ENCODE results near the gene PHACTR4.
A peak's percentile ranks its signal among the peaks of the same experiment; 100 is the strongest.
"Not testable (repeated sequence)": the region's sequence is repeated elsewhere in the genome, so short reads cannot be mapped to it uniquely, and the experiment has no call there.

PHACTR4 gene

GRCh38 chr1:28380394-28380793 lies 10.9 kb downstream of the PHACTR4 start (continued):
- TF ChIP-seq, protein P1, sequence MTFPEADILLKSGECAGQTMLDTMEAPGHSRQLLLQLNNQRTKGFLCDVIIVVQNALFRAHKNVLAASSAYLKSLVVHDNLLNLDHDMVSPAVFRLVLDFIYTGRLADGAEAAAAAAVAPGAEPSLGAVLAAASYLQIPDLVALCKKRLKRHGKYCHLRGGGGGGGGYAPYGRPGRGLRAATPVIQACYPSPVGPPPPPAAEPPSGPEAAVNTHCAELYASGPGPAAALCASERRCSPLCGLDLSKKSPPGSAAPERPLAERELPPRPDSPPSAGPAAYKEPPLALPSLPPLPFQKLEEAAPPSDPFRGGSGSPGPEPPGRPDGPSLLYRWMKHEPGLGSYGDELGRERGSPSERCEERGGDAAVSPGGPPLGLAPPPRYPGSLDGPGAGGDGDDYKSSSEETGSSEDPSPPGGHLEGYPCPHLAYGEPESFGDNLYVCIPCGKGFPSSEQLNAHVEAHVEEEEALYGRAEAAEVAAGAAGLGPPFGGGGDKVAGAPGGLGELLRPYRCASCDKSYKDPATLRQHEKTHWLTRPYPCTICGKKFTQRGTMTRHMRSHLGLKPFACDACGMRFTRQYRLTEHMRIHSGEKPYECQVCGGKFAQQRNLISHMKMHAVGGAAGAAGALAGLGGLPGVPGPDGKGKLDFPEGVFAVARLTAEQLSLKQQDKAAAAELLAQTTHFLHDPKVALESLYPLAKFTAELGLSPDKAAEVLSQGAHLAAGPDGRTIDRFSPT (tag by site-specific recombination; IDR thresholded peaks at IDR 0.05) = no peak
- TF ChIP-seq ZNF274 (IDR thresholded peaks at IDR 0.05; ENCODE audit: low read length) (no peak), ZNF274 (tag by site-specific recombination; IDR thresholded peaks at IDR 0.05; ENCODE audit: borderline replicate concordance) (no peak)

DNA sequence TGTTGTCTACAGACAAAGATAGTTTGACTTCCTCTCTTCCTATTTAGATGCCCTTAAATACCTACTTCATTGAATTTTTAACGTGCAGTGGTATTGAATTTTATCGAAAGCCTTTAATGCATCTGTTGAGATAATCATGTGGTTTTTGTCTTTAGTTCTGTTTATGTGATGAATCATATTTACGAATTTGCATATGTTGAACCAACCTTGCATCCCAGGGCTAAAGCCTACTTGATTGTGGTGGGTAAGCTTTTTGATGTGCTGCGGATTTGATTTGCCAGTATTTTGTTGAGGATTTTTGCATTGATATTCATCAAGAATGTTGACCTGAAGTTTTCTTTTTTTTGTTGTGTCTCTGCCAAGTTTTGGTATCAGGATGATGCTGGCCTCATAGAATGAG lies 14.2 kb downstream of the PHACTR4 start:
- H3K4me1 ChIP-seq (ENCODE audit: control insufficient read depth, insufficient read depth, low read length); H3K27ac ChIP-seq (ENCODE audit: extremely low read depth, low read depth, low read length); H3K4me3 ChIP-seq (ENCODE audit: low read depth, low read length); POLR2A ChIA-PET; H3K36me3 ChIP-seq (ENCODE audit: control insufficient read depth in 2 of 2, insufficient read depth in 1 of 2, low read length in 2 of 2); H3K9me3 ChIP-seq (ENCODE audit: control insufficient read depth, insufficient read depth, low read depth, low read length): not testable (repeated sequence)
- peak; percentile 46 for TF ChIP-seq SETDB1 (IDR thresholded peaks at IDR 0.05; ENCODE audit: insufficient read length, low read length)
- CTCF ChIA-PET = interaction anchor here (0.6 to 2.0 kb wide), 3 partner anchors 12 to 1182 kb away, joined by 3 to 13 read pairs (median 4); no protein-coding TSS in a partner anchor

DNA sequence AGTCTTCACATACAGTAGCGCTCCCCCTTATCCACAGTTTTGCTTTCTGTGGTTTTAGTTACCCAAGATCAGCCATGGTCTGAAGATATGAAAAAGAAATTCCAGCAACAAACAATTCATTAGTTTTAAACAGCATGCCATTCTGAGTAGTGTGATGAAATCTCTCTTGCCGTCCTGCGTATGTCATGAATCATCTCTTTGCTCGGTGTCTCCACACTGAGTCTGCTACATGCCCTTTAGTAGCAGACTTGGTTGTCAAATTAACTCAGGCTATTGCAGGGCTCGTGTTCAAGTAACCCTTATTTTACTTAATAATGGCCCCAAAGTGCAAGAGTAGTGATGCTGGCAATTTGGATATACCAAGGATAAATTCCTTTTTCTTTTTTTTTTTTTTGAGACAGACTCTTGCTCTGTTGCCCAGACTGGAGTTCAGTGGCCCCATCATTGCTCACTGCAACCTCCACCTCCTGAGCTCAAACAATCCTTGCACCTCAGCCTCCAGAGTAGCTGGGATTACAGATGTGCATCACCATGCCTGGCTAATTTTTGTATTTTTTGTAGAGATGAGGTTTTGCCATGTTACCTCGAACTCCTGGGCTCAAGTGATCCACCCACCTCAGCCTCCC lies 22.6 kb downstream of the PHACTR4 start:
- TF ChIP-seq, protein P2, sequence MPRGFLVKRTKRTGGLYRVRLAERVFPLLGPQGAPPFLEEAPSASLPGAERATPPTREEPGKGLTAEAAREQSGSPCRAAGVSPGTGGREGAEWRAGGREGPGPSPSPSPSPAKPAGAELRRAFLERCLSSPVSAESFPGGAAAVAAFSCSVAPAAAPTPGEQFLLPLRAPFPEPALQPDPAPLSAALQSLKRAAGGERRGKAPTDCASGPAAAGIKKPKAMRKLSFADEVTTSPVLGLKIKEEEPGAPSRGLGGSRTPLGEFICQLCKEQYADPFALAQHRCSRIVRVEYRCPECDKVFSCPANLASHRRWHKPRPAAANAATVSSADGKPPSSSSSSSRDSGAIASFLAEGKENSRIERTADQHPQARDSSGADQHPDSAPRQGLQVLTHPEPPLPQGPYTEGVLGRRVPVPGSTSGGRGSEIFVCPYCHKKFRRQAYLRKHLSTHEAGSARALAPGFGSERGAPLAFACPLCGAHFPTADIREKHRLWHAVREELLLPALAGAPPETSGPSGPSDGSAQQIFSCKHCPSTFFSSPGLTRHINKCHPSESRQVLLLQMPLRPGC (tag by site-specific recombination; IDR thresholded peaks at IDR 0.05) = 0 out of 2 replicates have a peak, but pooled peaks have one; percentile 38
- no peak for TF ChIP-seq MYNN (tag by site-specific recombination; IDR thresholded peaks at IDR 0.05; ENCODE audit: borderline replicate concordance)
- TF ChIP-seq SP7 (tag by site-specific recombination; IDR thresholded peaks at IDR 0.05) = peak; percentile 48; the same call in 1 of the 2 replicates
- TF ChIP-seq, protein P3, sequence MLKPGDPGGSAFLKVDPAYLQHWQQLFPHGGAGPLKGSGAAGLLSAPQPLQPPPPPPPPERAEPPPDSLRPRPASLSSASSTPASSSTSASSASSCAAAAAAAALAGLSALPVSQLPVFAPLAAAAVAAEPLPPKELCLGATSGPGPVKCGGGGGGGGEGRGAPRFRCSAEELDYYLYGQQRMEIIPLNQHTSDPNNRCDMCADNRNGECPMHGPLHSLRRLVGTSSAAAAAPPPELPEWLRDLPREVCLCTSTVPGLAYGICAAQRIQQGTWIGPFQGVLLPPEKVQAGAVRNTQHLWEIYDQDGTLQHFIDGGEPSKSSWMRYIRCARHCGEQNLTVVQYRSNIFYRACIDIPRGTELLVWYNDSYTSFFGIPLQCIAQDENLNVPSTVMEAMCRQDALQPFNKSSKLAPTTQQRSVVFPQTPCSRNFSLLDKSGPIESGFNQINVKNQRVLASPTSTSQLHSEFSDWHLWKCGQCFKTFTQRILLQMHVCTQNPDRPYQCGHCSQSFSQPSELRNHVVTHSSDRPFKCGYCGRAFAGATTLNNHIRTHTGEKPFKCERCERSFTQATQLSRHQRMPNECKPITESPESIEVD (tag by site-specific recombination; IDR thresholded peaks at IDR 0.05) = peak; percentile 36; the same call in 1 of the 2 replicates
- 0 out of 2 replicates have a peak, but pooled peaks have one; percentile 32 for TF ChIP-seq ZBTB48 (tag by site-specific recombination; IDR thresholded peaks at IDR 0.05)
- TF ChIP-seq ZNF677 (tag by site-specific recombination; IDR thresholded peaks at IDR 0.05) = no peak
- TF ChIP-seq OSR2 (tag by site-specific recombination; IDR thresholded peaks at IDR 0.05) = peak; percentile 4; the same call in 1 of the 2 replicates
- TF ChIP-seq ZNF623 (tag by site-specific recombination; IDR thresholded peaks at IDR 0.05) = 0 out of 2 replicates have a peak, but pooled peaks have one; percentile 5
- peak; percentile 38; the same call in 1 of the 2 replicates for TF ChIP-seq ZNF629 (tag by site-specific recombination; IDR thresholded peaks at IDR 0.05)
- CTCF ChIA-PET = no interaction called here
- Histone ChIP-seq H3K4me3 (ENCODE audit: low read depth, low read length) (no peak overlapping the region), H3K36me3 (ENCODE audit: control insufficient read depth in 2 of 2, insufficient read depth in 1 of 2, low read length in 2 of 2) (peaks cover 2 to 4% of the 10 kb centered on the region in 2 experiments; a peak in 2 of 3 replicates), H3K4me1 (ENCODE audit: control insufficient read depth, insufficient read depth, low read length) (no peaks in the 10 kb centered on the region), H3K27ac (ENCODE audit: extremely low read depth, low read depth, low read length) (no peak overlapping the region), H3K9me3 (ENCODE audit: control insufficient read depth, insufficient read depth, low read depth, low read length) (no peaks in the 10 kb centered on the region)
- POLR2A ChIA-PET = interaction anchor here (0.6 kb wide), 1 partner anchor 256 kb away, joined by 3 read pairs; the partner anchor contains the start of gene RNU11

DNA sequence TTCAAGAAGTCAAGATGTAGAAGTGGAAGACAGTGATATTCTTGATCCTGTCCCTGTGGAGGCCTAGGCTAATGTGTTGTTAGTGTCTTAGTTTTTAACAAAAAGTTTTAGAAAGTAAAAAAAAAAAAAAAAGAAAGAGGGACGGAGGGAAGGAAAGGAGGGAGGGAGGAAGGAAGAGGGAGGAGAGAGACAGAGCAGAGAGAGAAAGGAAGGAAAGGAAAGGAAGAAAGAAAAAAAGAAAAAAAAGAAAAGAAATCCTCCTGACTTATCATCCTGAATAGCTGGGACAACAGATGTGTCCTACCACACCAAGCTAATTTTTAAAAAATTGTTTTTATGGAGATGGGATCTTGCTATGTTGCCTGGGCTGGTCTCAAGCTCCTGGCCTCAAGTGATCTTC lies 24.6 kb downstream of the PHACTR4 start:
- CTCF ChIA-PET = interaction anchor here (0.6 to 1.1 kb wide), 3 partner anchors 15 to 145 kb away, joined by 3 read pairs; no protein-coding TSS in a partner anchor
- H3K9me3 ChIP-seq (ENCODE audit: control insufficient read depth, insufficient read depth, low read depth, low read length) = no peaks in the 10 kb centered on the region
- peaks cover 4 to 8% of the 10 kb centered on the region in 2 experiments; a peak in 2 of 3 replicates for H3K36me3 ChIP-seq (ENCODE audit: control insufficient read depth in 2 of 2, insufficient read depth in 1 of 2, low read length in 2 of 2)
- POLR2A ChIA-PET = interaction anchor here (0.7 kb wide), 1 partner anchor 343 kb away, joined by 3 read pairs; the partner anchor contains the start of gene YTHDF2
- no peak overlapping the region for H3K4me3 ChIP-seq (ENCODE audit: low read depth, low read length)
- H3K27ac ChIP-seq (ENCODE audit: extremely low read depth, low read depth, low read length) = no peak overlapping the region
- TF ChIP-seq ZNF366 (tag by site-specific recombination; conservative IDR thresholded peaks at IDR 0.05) = peak; percentile 72
- TF ChIP-seq PRDM1 (tag by site-specific recombination; IDR thresholded peaks at IDR 0.05) = peak; percentile 84
- no peak for TF ChIP-seq REST (tag by site-specific recombination; IDR thresholded peaks at IDR 0.05)
- H3K4me1 ChIP-seq (ENCODE audit: control insufficient read depth, insufficient read depth, low read length) = no peaks in the 10 kb centered on the region

All from HEK293 (cell line).